Measurements from ENCODE around the gene YPEL3. TPM values are rescaled to one million over a fixed set of nuclear protein-coding genes. Genes with fewer than 3 reads are reported as not detected.

YPEL3 gene
- total RNA-seq, 1 donor from 2014 or later: 37.9 TPM

DNA sequence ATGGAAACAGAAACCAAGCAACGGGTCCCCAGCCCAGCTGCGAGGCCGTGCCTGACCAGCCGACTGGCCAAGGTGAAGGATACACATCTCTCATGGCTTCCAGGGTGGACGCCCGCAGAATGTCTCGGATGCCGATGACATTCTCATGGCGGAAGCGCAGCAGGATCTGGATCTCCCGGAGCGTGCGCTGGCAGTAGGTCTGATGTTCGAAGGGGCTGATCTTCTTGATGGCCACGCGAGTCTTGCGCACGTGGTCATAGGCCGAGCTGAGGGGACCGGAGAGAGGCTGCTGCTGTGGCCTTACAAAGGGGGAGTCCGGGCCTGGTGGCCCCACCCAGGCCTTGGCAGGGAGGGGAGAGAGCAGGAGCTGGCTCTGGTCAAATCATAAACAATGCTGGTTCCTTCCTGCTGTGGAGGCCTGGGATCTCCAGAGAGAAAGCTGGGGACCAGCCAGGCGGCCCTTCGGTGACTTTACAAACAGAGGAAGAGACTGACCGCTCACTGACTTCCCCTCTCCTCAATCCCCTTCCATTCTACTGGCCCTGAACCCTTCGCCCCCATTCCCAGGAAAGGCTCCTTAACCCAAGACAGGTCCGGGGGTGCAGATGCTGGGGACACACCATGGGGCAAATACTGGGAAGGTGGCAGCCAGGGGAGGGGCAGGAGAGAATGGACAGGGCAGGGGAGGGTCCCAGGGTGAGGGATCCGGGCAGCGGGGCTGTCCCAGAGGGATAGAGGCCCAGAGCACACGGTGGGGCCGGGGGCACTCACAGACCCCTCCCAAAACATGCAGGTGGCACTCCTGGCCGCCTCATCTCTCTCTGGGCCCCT, 25.9 kb upstream of the YPEL3 start:
- TF ChIP-seq, protein P1, sequence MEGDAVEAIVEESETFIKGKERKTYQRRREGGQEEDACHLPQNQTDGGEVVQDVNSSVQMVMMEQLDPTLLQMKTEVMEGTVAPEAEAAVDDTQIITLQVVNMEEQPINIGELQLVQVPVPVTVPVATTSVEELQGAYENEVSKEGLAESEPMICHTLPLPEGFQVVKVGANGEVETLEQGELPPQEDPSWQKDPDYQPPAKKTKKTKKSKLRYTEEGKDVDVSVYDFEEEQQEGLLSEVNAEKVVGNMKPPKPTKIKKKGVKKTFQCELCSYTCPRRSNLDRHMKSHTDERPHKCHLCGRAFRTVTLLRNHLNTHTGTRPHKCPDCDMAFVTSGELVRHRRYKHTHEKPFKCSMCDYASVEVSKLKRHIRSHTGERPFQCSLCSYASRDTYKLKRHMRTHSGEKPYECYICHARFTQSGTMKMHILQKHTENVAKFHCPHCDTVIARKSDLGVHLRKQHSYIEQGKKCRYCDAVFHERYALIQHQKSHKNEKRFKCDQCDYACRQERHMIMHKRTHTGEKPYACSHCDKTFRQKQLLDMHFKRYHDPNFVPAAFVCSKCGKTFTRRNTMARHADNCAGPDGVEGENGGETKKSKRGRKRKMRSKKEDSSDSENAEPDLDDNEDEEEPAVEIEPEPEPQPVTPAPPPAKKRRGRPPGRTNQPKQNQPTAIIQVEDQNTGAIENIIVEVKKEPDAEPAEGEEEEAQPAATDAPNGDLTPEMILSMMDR (conservative IDR thresholded peaks at IDR 0.05): no peak
- Mint-ChIP-seq H3K4me3 (peak overlapping the region; percentile 89), H3K36me3 (peaks cover 3% of the 10 kb centered on the region), H3K4me1 (ENCODE audit: unreplicated experiment) (peaks cover 22% of the 10 kb centered on the region), H3K9me3 (no peaks in the 10 kb centered on the region), H3K27me3 (no peaks in the 10 kb centered on the region), H3K27ac (peak overlapping the region; percentile 85)
- DNase-seq (ENCODE audit: extremely low spot score, unreplicated experiment): no peak

DNA sequence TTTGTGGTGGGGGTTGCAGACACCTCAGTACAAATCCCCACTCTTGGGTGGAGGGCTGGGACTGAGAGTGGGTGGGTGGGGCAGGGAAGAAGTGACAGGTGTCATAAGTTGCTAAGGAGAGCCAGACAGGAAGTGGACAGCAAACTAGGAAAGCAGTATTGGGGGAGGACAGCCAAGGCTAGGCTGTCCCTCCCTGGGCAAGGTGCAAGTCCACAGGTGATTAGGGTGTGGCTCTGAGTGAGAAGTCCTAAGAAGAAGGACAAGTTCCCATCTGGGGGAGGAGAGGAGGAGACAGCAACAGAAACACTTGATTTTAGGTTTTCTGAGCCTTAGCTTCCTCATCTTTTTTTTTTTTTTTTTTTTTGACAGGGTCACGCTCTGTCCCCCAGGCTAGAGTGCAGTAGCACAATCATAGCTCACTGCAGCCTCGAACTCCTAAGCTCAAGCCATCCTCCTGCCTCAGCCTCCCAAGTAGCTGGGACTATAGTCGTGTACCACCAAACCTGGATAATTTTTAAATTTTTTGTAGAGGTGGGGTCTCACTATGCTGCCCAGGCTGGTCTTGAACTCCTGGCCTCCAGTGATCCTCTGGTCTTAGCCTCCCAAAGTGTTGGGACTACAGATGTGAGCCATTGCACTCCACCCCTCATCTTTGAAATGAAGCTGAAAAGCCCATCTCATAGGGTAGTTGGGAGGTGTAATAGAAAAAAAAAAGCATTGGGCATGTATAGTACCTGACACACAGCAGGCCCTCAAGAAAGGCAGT, 24.5 kb upstream of the YPEL3 start:
- Mint-ChIP-seq H3K27me3 (no peaks in the 10 kb centered on the region), H3K36me3 (peaks cover 3% of the 10 kb centered on the region), H3K9me3 (no peaks in the 10 kb centered on the region), H3K4me3 (peak overlapping the region; percentile 61), H3K27ac (peak overlapping the region; percentile 85), H3K4me1 (ENCODE audit: unreplicated experiment) (peaks cover 22% of the 10 kb centered on the region)
- TF ChIP-seq, protein P1 (conservative IDR thresholded peaks at IDR 0.05): no peak
- no peak for DNase-seq (ENCODE audit: extremely low spot score, unreplicated experiment)

DNA sequence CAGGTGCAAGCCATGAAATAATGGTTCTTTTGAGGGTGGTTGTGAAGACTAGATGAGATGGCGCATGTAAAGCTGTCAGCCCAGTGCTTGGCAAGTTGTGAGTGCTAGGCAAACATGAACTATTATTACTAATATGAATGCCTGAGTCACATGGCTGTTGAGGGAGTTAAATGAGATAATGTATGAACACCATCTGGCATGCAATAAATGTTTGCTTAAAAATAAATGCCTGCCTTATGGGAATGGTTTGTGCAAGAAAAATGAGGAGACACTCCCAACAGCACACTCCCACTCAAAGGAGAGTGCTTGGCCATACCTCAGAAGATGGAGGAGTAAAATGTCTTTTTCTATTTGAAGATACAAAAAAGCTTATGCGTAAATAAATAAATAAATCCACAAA, 23.4 kb upstream of the YPEL3 start:
- TF ChIP-seq, protein P1 (conservative IDR thresholded peaks at IDR 0.05): no peak
- Mint-ChIP-seq H3K4me1 (ENCODE audit: unreplicated experiment) (peaks cover 19% of the 10 kb centered on the region), H3K27ac (peak overlapping the region; percentile 85), H3K4me3 (peak overlapping the region; percentile 49), H3K9me3 (no peaks in the 10 kb centered on the region), H3K27me3 (no peaks in the 10 kb centered on the region), H3K36me3 (peaks cover 3% of the 10 kb centered on the region)
- no peak for DNase-seq (ENCODE audit: extremely low spot score, unreplicated experiment)

DNA sequence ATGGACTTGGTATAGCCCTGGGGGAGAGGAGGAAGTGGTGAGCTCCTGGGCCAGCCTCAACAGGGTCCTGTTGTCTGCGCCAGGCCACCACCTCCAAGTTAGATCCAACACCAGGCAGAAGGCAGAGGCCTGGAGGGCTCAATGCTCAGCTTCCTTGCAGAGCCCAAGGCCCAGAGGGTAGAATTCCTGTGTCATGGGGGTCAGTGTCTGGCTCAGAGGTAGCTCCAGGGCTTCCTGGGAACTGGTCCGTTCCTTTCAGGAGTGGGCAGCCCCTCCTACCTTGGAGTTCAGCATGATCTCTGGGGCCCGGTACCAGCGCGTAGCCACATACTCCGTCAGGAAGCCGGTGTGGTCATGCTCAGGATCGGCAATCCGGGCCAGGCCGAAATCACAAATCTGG, 21.8 kb upstream of the YPEL3 start:
- peaks cover 14% of the 10 kb centered on the region for H3K4me1 Mint-ChIP-seq (ENCODE audit: unreplicated experiment)

More for the DNA sequence above, 21.8 kb upstream of the YPEL3 start:
- H3K9me3 Mint-ChIP-seq: no peaks in the 10 kb centered on the region
- TF ChIP-seq, protein P1 (conservative IDR thresholded peaks at IDR 0.05): no peak
- H3K27ac Mint-ChIP-seq: no peak overlapping the region
- no peak overlapping the region for H3K4me3 Mint-ChIP-seq
- no peak for DNase-seq (ENCODE audit: extremely low spot score, unreplicated experiment)
- no peaks in the 10 kb centered on the region for H3K27me3 Mint-ChIP-seq
- H3K36me3 Mint-ChIP-seq: peaks cover 3% of the 10 kb centered on the region
